HepG2 (cell line): ENCODE measurements around the gene SIK2. TPM values are rescaled to one million over a fixed set of nuclear protein-coding genes. Genes with fewer than 3 reads are reported as not detected.

Source experiments
- ARID5B ChIP-seq: IDR thresholded peaks from 2 replicates; pipeline ENCODE4 v1.4.0; 2020; ENCODE audit warnings: mild to moderate bottlenecking, missing genetic modification reagents
- FOXJ3 ChIP-seq: sonication (generic); formaldehyde crosslinking; IDR thresholded peaks from 2 replicates; pipeline ENCODE4 v1.4.0; 2020; ENCODE audit warnings: missing genetic modification reagents, mild to moderate bottlenecking, borderline replicate concordance
- MZF1 ChIP-seq: sonication (generic); formaldehyde crosslinking; IDR thresholded peaks from 2 replicates; pipeline ENCODE4 v1.8.1; 2023; ENCODE audit warnings: mild to moderate bottlenecking, missing genetic modification reagents, borderline replicate concordance
- NR3C1 ChIP-seq: sonication (generic); formaldehyde crosslinking; IDR thresholded peaks from 2 replicates; pipeline ENCODE4 v1.4.0; 2020; ENCODE audit warnings: missing genetic modification reagents
- PAWR ChIP-seq: sonication (generic); formaldehyde crosslinking; IDR thresholded peaks from 2 replicates; pipeline ENCODE4 v1.4.0; 2020; ENCODE audit warnings: missing genetic modification reagents, mild to moderate bottlenecking, borderline replicate concordance
- PRDM10 ChIP-seq: sonication (generic); formaldehyde crosslinking; IDR thresholded peaks from 2 replicates; pipeline ENCODE4 v1.4.0; 2020; ENCODE audit warnings: low read depth, missing genetic modification reagents
- RELA ChIP-seq: sonication (generic); formaldehyde crosslinking; IDR thresholded peaks from 2 replicates; pipeline ENCODE4 v1.4.0; 2020; ENCODE audit warnings: missing genetic modification reagents
- RXRA ChIP-seq: sonication (generic); formaldehyde crosslinking; IDR thresholded peaks from 2 replicates; pipeline ENCODE4 v1.5.1; 2020; ENCODE audit warnings: missing genetic modification reagents
- ZNF205 ChIP-seq: IDR thresholded peaks from 2 replicates; pipeline ENCODE4 v1.6.1; 2018; ENCODE audit warnings: missing biosample characterization, missing genetic modification reagents
- ZNF407 ChIP-seq: sonication (generic); formaldehyde crosslinking; IDR thresholded peaks from one replicate; pipeline ENCODE4 v1.5.1; 2020; ENCODE audit warnings: mild to moderate bottlenecking, missing genetic modification reagents; ENCODE audit errors: not compliant biosample characterization
- ZNF503 ChIP-seq: sonication (generic); formaldehyde crosslinking; IDR thresholded peaks from 2 replicates; pipeline ENCODE4 v1.4.0; 2020; ENCODE audit warnings: missing genetic modification reagents
- ZNF790 ChIP-seq: sonication (generic); formaldehyde crosslinking; IDR thresholded peaks from 2 replicates; pipeline ENCODE4 v1.8.0; 2022; ENCODE audit warnings: missing genetic modification reagents, mild to moderate bottlenecking, borderline replicate concordance
- polyA plus RNA-seq, 8 experiments: library from polyadenylated mRNA; depleted of rRNA in 3 of 8; stranded (reverse) in 7 of 8; unstranded in 1 of 8; fragments of >200 nt; fragmentation: Illumina TruSeq in 4 of 8; extraction: Trizol in 4 of 8; gene quantifications; 2 replicates each; pipeline versions ENCODE4 v1.2.1 to v1.2.3, GENCODE V29; 2011 to 2016; ENCODE audit warnings: low read depth in 4 of 8, missing spikeins in 1 of 8, mixed read lengths in 1 of 8; ENCODE audit not compliant: insufficient read depth in 1 of 8
- total RNA-seq, 5 experiments: library from RNA; depleted of rRNA; stranded (reverse); fragments of >200 nt; fragmentation: Illumina TruSeq; extraction: Trizol; gene quantifications; 2 replicates each; pipeline ENCODE4 v1.2.3, GENCODE V29; 2016; ENCODE audit warnings: low read depth in 1 of 5

Gene SIK2
- total and polyA plus RNA-seq, 2 of the 13 experiments (the other 11 are each of a cell fraction or from before 2014, with no cell fraction given), result 8.1 to 15.4 TPM

- TF ChIP-seq ZNF407 (CRISPR knock-in tag) (no peak), MZF1 (CRISPR knock-in tag) (no peak), RXRA (CRISPR knock-in tag) (no peak), RELA (CRISPR knock-in tag) (no peak), NR3C1 (CRISPR knock-in tag) (no peak), ZNF503 (CRISPR knock-in tag) (no peak), ZNF790 (CRISPR knock-in tag) (no peak), ZNF205 (CRISPR knock-in tag) (no peak), FOXJ3 (CRISPR knock-in tag) (peak; percentile 83; the same call in 1 of the 2 replicates), ARID5B (CRISPR knock-in tag) (peak; percentile 95), PAWR (CRISPR knock-in tag) (no peak), PRDM10 (no peak)
These were observed 31.0 kb downstream of the SIK2 start (continued) for GRCh38 chr11:111633248-111633647.
